HepG2 (cell line): Measurements from ENCODE around the gene PPP2R2D. TPM values are rescaled to one million over a fixed set of nuclear protein-coding genes. Genes with fewer than 3 reads are reported as not detected.

Experiments used
- ATAC-seq: fragments of 200-7000 bp; cut with Tn5 transposase; 3 replicates; pipeline ENCODE4 v1.9.1; 2020; ENCODE audit warnings: mild to moderate bottlenecking, moderate library complexity
- BruUV-seq: library from RNA; stranded (reverse); fragments of 400-500 nt; replicated peaks from 2 replicates; lab custom pipeline; 2021; lab: Mats Ljungman, UMichigan
- CTCF ChIA-PET: fragments of 300-600 bp; formaldehyde crosslinking; extraction: SDS; loops from one replicate; lab custom pipeline; 2021; ENCODE audit warnings: low total read pairs, inconsistent platforms, low intra/inter-chr PET ratio; lab: Yijun Ruan, JAX
- POLR2A ChIA-PET: fragments of 350-600 bp; sonication (Branson Sonifier 250); formaldehyde crosslinking; loops from one replicate; lab custom pipeline; 2020; ENCODE audit warnings: antibody characterized with exemption, inconsistent platforms; lab: Yijun Ruan, JAX
- DNase-seq: peaks from one replicate; pipeline ENCODE4 v3.0.0-alpha.2; 2015; ENCODE audit warnings: low spot score
- FAIRE-seq: peaks from 3 replicates; lab custom pipeline; 2011; peaks lifted over from hg19 to GRCh38; lab: Jason Lieb, UNC
- H2AFZ ChIP-seq: one replicate; pipeline ENCODE4 v1.6.1; 2011; ENCODE audit warnings: low read length, inconsistent platforms
- H3K27ac ChIP-seq: fragments of 300-600 bp; 3 replicates; pipeline ENCODE4 v1.8.0; 2011; ENCODE audit warnings: mixed run types, mild to moderate bottlenecking, mixed read lengths, low read length, inconsistent platforms; ENCODE audit not compliant: insufficient read depth; ENCODE audit errors: extremely low read length
- H3K27me3 ChIP-seq, 2 experiments: fragments of 200-600 bp in 1 of 2; 2 replicates in 1 of 2; 3 replicates in 1 of 2; pipeline versions ENCODE4 v1.6.0 to v1.8.0; 2011; ENCODE audit warnings: low read length in 2 of 2, mild to moderate bottlenecking in 2 of 2, moderate library complexity in 2 of 2, inconsistent platforms in 1 of 2; ENCODE audit not compliant: insufficient read depth in 2 of 2, control insufficient read depth in 1 of 2
- H3K36me3 ChIP-seq, 2 experiments: fragments of 200-600 bp in 1 of 2; replicated peaks in 1 of 2; 2 replicates in 1 of 2; 3 replicates in 1 of 2; pipeline versions ENCODE4 v1.5.1 to v1.8.0; 2011; ENCODE audit warnings: low read length in 2 of 2, inconsistent platforms in 1 of 2; ENCODE audit not compliant: insufficient read depth in 2 of 2, control insufficient read depth in 1 of 2
- H3K4me1 ChIP-seq: 2 replicates; pipeline ENCODE4 v1.5.1; 2012; ENCODE audit warnings: low read length, inconsistent platforms; ENCODE audit not compliant: insufficient read depth
- H3K4me2 ChIP-seq: 2 replicates; pipeline ENCODE4 v1.6.0; 2011; ENCODE audit warnings: low read depth, low read length, inconsistent platforms
- H3K4me3 ChIP-seq, 3 experiments: fragments of 200-600 bp in 1 of 3; sonication (generic), shearing (Covaris generic) in 1 of 3; replicated peaks in 1 of 3; 2 replicates each; pipeline ENCODE4 v1.5.1; 2011 to 2016; ENCODE audit warnings: low read length in 3 of 3, inconsistent platforms in 2 of 3, low read depth in 2 of 3, mild to moderate bottlenecking in 2 of 3, control low read depth in 1 of 3, mixed read lengths in 1 of 3; ENCODE audit not compliant: insufficient read depth in 1 of 3
- H3K79me2 ChIP-seq: one replicate; pipeline ENCODE4 v1.6.1; 2011; ENCODE audit warnings: low read length, inconsistent platforms; ENCODE audit not compliant: insufficient read depth
- H3K9ac ChIP-seq: 2 replicates; pipeline ENCODE4 v1.6.0; 2011; ENCODE audit warnings: mild to moderate bottlenecking, low read depth, low read length, inconsistent platforms; ENCODE audit not compliant: insufficient read depth
- H3K9me3 ChIP-seq: 2 replicates; pipeline ENCODE4 v1.5.1; 2012; ENCODE audit warnings: mild to moderate bottlenecking, low read length
- H4K20me1 ChIP-seq: 2 replicates; pipeline ENCODE4 v1.6.0; 2011; ENCODE audit warnings: inconsistent platforms, mild to moderate bottlenecking, low read length, moderate library complexity; ENCODE audit not compliant: insufficient read depth
- CHCHD3 ChIP-seq: sonication (generic); formaldehyde crosslinking; IDR thresholded peaks from 2 replicates; pipeline ENCODE4 v1.8.0; 2022; ENCODE audit warnings: mild to moderate bottlenecking, missing genetic modification reagents, moderate library complexity
- ISL2 ChIP-seq: sonication (generic); formaldehyde crosslinking; IDR thresholded peaks from 2 replicates; pipeline ENCODE4 v1.5.0; 2020; ENCODE audit warnings: missing genetic modification reagents
- PPARG ChIP-seq: conservative IDR thresholded peaks from 2 replicates; pipeline ENCODE4 v1.6.1; 2016; ENCODE audit warnings: missing biosample characterization, missing genetic modification reagents
- SCMH1 ChIP-seq: sonication (generic); formaldehyde crosslinking; IDR thresholded peaks from 2 replicates; pipeline ENCODE4 v1.9.0; 2021; ENCODE audit warnings: missing genetic modification reagents, mild to moderate bottlenecking, borderline replicate concordance
- XRCC5 ChIP-seq: fragments of 200-400 bp; formaldehyde crosslinking; optimal IDR thresholded peaks from 2 replicates; pipeline ENCODE3; 2017; ENCODE audit warnings: mild to moderate bottlenecking, low read length
- ZNF781 ChIP-seq: sonication (generic); formaldehyde crosslinking; IDR thresholded peaks from 2 replicates; pipeline ENCODE4 v1.5.1; 2020; ENCODE audit warnings: borderline replicate concordance, mild to moderate bottlenecking, missing genetic modification reagents; ENCODE audit errors: not compliant biosample characterization
- WGBS: methylation state at CpG from one replicate; pipeline ENCODE4 v1.1.6; 2017; ENCODE audit warnings: low lambda C conversion rate; 5-methylcytosine and 5-hydroxymethylcytosine counted together
- in situ Hi-C: cut with HindIII; loops from 2 replicates; pipeline ENCODE4 v1.10.0; 2017; ENCODE audit warnings: low pct_unique_long_range_greater_than_20kb; ENCODE audit not compliant: extremely low pct_ligation_motif_present
- intact Hi-C: fragments of 100-400 bp; cut with micrococcal nuclease; formaldehyde crosslinking; loops from one replicate; pipeline ENCODE4 v1.10.0; 2022; ENCODE audit not compliant: unreplicated experiment
- polyA plus RNA-seq, 8 experiments: library from polyadenylated mRNA; depleted of rRNA in 3 of 8; stranded (reverse) in 7 of 8; unstranded in 1 of 8; fragments of >200 nt; fragmentation: Illumina TruSeq in 4 of 8; extraction: Trizol in 4 of 8; gene quantifications; 2 replicates each; pipeline versions ENCODE4 v1.2.1 to v1.2.3, GENCODE V29; 2011 to 2016; ENCODE audit warnings: low read depth in 4 of 8, missing spikeins in 1 of 8, mixed read lengths in 1 of 8; ENCODE audit not compliant: insufficient read depth in 1 of 8
- total RNA-seq, 5 experiments: library from RNA; depleted of rRNA; stranded (reverse); fragments of >200 nt; fragmentation: Illumina TruSeq; extraction: Trizol; gene quantifications; 2 replicates each; pipeline ENCODE4 v1.2.3, GENCODE V29; 2016; ENCODE audit warnings: low read depth in 1 of 5
- TF ChIP-seq, protein P1 (sequence below): sonication (generic); formaldehyde crosslinking; IDR thresholded peaks from 2 replicates; pipeline ENCODE4 v1.4.0; 2020; ENCODE audit warnings: missing genetic modification reagents, borderline replicate concordance
- TF ChIP-seq, protein P2 (sequence below): sonication (generic); formaldehyde crosslinking; IDR thresholded peaks from 2 replicates; pipeline ENCODE4 v1.4.0; 2020; ENCODE audit warnings: mild to moderate bottlenecking, low read depth, missing genetic modification reagents
- TF ChIP-seq, protein P3 (sequence below): sonication (generic); formaldehyde crosslinking; IDR thresholded peaks from 2 replicates; pipeline ENCODE4 v1.4.0; 2020; ENCODE audit warnings: low read depth, mild to moderate bottlenecking, missing genetic modification reagents
- TF ChIP-seq, protein P4 (sequence below), 2 experiments: IDR thresholded peaks; 2 replicates each; pipeline ENCODE4 v1.6.1; 2011 to 2012; ENCODE audit warnings: low read length in 2 of 2, borderline replicate concordance in 1 of 2, low read depth in 1 of 2, mild to moderate bottlenecking in 1 of 2, moderate library complexity in 1 of 2

The PPP2R2D gene
- total and polyA plus RNA-seq, 2 of the 13 experiments (the other 11 are each of a cell fraction or from before 2014, with no cell fraction given): 32.7 to 33.2 TPM

DNA sequence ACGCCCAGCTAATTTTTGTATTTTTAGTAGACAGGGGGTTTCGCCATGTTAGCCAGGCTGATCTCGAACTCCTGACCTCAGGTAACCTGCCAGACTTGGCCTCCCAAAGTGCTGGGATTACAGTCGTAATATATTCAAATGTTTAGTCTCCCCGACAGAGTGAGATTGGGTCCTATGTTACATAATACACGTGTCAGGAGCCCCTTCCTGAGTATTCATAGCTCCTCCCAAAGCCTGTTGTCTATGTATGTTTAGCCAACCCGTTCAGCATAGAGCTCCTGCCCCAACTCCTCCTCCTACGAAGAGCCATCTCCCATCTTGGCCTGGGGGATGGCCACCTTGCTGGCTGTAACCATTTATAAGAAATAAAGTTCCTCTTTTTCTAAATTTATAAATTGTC is 2.7 kb upstream of the PPP2R2D start (continued):
- TF ChIP-seq, protein P1, sequence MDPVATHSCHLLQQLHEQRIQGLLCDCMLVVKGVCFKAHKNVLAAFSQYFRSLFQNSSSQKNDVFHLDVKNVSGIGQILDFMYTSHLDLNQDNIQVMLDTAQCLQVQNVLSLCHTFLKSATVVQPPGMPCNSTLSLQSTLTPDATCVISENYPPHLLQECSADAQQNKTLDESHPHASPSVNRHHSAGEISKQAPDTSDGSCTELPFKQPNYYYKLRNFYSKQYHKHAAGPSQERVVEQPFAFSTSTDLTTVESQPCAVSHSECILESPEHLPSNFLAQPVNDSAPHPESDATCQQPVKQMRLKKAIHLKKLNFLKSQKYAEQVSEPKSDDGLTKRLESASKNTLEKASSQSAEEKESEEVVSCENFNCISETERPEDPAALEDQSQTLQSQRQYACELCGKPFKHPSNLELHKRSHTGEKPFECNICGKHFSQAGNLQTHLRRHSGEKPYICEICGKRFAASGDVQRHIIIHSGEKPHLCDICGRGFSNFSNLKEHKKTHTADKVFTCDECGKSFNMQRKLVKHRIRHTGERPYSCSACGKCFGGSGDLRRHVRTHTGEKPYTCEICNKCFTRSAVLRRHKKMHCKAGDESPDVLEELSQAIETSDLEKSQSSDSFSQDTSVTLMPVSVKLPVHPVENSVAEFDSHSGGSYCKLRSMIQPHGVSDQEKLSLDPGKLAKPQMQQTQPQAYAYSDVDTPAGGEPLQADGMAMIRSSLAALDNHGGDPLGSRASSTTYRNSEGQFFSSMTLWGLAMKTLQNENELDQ (CRISPR knock-in tag): no peak
- TF ChIP-seq CHCHD3 (no peak), SCMH1 (no peak), PPARG (no peak), ISL2 (CRISPR knock-in tag) (no peak)
- TF ChIP-seq, protein P2, sequence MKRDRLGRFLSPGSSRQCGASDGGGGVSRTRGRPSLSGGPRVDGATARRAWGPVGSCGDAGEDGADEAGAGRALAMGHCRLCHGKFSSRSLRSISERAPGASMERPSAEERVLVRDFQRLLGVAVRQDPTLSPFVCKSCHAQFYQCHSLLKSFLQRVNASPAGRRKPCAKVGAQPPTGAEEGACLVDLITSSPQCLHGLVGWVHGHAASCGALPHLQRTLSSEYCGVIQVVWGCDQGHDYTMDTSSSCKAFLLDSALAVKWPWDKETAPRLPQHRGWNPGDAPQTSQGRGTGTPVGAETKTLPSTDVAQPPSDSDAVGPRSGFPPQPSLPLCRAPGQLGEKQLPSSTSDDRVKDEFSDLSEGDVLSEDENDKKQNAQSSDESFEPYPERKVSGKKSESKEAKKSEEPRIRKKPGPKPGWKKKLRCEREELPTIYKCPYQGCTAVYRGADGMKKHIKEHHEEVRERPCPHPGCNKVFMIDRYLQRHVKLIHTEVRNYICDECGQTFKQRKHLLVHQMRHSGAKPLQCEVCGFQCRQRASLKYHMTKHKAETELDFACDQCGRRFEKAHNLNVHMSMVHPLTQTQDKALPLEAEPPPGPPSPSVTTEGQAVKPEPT (CRISPR knock-in tag): no peak
- TF ChIP-seq, all 625 proteins: peak for 0

DNA sequence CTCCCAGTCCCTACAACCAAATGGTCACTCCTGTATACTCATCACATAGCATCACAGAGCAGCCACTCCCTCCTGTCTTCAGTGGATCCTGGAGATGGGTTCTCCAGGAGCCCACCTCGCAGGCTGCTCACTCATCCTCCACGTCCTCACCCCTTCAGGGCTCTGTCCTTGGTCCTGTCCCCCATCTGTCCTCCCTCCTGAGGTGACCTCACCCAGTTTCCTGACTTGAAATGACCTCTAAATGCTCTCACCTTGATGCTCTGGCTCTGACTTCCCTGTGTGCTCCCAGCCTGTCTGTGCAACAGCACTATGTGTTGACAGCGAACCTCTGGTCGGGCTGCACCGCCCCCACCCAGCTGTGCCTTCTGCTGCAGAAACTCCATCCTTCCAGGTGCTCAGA is 2.1 kb upstream of the PPP2R2D start:
- Histone ChIP-seq H3K27me3 (peaks cover 2 to 19% of the 10 kb centered on the region in 2 experiments; a peak in 3 of 5 replicates), H2AFZ (no peak overlapping the region), H3K9ac (no peak overlapping the region), H3K79me2 (peaks cover 23% of the 10 kb centered on the region), H3K27ac (no peak overlapping the region), H3K4me1 (peaks cover 55% of the 10 kb centered on the region), H3K4me2 (peak overlapping the region; percentile 0; the same call in 1 of the 2 replicates), H4K20me1 (peaks cover 20% of the 10 kb centered on the region), H3K36me3 (no peaks in the 10 kb centered on the region), H3K9me3 (no peaks in the 10 kb centered on the region), H3K4me3 (no peak overlapping the region; a peak in 1 of 6 replicates)
- CTCF ChIA-PET: no interaction called here
- intact Hi-C loops: no loop called here
- DNase-seq (no peak), ATAC-seq (no peak), FAIRE-seq (no peak)
- 26% methylated on average over 4 of the region's 5 CpGs for WGBS
- in situ Hi-C loops: loop anchor here (10.0 to 25.0 kb wide), 2 partner anchors 246 to 1711 kb away; no protein-coding TSS in a partner anchor
- TF ChIP-seq ZNF781 (no peak), XRCC5 (no peak)
- TF ChIP-seq, protein P3, sequence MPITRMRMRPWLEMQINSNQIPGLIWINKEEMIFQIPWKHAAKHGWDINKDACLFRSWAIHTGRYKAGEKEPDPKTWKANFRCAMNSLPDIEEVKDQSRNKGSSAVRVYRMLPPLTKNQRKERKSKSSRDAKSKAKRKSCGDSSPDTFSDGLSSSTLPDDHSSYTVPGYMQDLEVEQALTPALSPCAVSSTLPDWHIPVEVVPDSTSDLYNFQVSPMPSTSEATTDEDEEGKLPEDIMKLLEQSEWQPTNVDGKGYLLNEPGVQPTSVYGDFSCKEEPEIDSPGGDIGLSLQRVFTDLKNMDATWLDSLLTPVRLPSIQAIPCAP: no peak
- TF ChIP-seq, protein P4, sequence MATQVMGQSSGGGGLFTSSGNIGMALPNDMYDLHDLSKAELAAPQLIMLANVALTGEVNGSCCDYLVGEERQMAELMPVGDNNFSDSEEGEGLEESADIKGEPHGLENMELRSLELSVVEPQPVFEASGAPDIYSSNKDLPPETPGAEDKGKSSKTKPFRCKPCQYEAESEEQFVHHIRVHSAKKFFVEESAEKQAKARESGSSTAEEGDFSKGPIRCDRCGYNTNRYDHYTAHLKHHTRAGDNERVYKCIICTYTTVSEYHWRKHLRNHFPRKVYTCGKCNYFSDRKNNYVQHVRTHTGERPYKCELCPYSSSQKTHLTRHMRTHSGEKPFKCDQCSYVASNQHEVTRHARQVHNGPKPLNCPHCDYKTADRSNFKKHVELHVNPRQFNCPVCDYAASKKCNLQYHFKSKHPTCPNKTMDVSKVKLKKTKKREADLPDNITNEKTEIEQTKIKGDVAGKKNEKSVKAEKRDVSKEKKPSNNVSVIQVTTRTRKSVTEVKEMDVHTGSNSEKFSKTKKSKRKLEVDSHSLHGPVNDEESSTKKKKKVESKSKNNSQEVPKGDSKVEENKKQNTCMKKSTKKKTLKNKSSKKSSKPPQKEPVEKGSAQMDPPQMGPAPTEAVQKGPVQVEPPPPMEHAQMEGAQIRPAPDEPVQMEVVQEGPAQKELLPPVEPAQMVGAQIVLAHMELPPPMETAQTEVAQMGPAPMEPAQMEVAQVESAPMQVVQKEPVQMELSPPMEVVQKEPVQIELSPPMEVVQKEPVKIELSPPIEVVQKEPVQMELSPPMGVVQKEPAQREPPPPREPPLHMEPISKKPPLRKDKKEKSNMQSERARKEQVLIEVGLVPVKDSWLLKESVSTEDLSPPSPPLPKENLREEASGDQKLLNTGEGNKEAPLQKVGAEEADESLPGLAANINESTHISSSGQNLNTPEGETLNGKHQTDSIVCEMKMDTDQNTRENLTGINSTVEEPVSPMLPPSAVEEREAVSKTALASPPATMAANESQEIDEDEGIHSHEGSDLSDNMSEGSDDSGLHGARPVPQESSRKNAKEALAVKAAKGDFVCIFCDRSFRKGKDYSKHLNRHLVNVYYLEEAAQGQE (IDR thresholded peaks at IDR 0.05; ENCODE audit: borderline replicate concordance in 1 of 2, low read depth in 1 of 2, low read length in 2 of 2): peak; percentile 31 to 82
- POLR2A ChIA-PET: no interaction called here
- BruUV-seq: no TSS peak
